HG03045 (cell line): Measurements from ENCODE around the gene TUBA4B.

Experiments used
- ATAC-seq: cut with Tn5 transposase; IDR thresholded peaks from one replicate; pipeline ENCODE4 v1.9.1; 2021; ENCODE audit warnings: mild to moderate bottlenecking, moderate library complexity; ENCODE audit not compliant: unreplicated experiment

Gene TUBA4B

DNA sequence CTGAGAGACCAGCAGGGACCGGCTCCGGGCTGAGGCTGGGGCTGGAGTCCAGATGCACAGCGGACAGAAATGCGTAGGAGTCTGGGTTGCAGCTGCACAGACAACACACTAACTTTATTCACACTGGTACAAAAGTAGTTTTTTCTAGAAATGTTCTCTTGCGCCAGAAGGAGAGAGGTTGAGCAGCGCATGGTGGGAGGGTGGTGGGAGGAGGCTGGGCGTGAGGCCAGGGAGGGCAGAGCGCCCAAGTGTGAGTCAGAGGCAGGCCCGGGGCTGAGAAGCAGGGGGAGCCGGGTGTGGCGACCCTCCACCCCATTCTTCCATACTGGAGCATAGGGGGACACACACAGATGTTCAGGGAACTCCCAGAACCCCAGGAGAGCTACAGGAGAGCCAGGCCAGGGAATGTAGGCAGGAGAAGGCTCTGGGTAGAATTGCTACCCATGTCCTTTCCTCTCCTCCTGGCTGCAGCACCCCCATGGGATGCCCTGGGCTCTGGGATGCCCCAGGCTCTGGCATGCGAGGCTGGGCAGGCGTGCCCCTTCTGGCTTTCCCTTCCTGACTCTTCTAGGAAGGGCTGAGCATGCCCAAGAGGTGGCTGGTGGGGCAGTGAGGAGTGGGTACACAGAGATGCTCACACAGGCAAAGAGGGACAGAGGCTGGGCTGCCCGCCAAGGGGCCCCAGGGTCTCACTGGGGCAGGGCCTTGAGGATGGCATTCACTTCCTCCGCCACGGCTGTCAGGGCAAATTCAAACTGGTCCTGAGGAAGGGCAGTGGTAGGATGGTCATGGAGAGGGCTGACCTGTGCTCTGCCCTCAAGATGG lies 36.7 kb downstream of the TUBA4B start:
- ATAC-seq: no peak

DNA sequence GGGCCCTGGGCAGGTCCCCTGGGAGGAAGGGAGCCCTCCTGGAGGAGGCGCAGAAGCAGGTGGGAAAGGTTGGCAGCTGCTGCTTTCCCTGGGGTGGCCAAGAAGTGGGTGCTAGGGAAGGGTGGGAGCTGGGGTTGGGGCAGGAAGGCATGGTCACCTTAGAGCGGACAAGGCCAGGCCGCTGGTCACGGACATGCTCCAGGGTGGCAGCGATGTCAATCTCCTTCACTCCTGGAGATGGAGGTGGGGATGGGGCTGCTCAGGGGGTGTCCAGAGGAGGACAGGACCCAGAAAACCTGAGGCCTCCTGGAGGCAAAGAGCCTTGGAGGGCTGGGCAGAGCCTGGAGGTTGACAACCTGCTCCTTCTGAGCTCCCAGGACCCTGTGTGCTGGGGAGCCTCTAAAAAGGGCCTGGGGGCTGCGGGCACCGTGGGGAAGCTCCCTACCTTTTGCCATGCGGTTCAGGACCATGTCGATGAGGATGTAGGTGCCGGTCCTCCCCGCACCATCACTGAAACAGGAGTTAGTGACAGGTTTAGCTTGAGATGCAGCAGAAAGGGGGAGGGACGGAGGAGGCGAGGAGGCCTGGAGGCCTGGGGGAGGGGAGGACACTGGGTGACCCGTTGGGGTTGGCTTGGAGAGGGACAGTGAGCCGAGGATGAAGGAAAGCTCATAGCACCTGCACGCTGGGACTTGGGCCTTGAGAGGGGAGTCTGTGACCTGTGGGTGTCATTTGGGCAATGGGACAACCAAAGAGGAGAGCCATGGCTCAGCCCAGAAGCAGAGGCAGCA lies 37.5 kb downstream of the TUBA4B start:
- ATAC-seq: no peak

DNA sequence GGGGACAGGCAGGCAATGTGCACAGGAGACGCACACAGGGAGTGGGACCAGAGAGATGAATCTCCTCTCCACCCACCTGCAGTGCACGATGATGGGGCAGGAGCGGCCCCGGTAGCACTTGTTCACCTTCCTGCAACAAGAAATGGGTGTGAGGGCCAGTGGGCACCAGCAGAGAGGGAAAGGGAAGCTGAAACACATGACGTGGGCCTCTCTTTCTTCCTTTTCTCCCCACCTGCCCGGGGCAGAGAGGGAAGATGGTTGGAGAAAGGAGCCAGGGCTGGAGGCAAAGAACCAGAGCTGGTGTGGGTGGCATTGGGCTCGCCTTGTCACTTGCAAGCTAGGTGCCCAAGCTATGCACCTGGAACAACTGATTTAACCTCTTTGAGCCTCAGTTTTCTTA lies 38.4 kb downstream of the TUBA4B start:
- no peak for ATAC-seq

DNA sequence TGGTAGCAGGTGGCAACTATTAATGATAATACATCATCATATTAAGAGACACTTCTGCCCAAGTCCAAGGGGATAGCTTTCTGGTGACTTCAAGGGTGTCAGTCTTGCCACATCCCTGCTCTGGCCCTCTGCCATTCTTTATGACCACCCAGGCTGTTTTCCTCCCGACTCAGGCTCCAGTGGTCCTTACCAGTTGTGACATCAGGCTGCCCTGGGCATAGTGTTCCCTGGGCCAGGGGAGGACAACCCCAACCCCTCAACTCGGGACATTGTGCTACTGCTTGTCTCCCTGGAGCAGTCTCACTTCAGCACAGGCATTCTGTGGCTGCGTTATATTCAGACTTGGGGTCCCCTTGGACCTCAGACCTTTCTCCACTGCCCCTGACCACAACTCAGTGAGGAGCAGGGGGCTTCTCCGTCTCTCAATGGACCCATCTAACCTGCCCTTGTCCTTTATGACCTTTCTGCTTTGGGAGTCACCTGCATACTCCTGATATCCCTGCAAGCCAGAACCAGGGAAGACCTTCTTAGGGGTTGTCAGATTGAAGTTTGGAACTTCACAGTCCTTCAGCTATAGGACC lies 39.0 kb downstream of the TUBA4B start:
- no peak for ATAC-seq

DNA sequence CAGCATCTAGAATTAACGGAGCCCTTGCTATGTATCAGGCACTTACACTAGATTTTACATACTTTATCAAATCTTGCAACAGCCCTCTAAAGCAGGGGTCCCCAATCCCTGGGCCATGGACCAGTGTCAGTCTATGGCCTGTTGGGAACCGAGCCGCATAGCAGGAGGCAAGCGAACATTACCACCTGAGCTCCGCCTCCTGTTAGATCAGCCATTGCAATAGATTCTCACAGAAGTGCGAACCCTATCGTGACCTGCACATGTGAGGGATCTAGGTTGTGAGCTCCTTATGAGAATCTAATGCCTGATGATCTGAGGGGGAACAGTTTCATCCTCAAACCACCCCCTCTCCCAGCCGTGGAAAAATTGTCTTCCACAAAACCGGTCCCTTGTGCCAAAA lies 39.6 kb downstream of the TUBA4B start:
- no peak for ATAC-seq

DNA sequence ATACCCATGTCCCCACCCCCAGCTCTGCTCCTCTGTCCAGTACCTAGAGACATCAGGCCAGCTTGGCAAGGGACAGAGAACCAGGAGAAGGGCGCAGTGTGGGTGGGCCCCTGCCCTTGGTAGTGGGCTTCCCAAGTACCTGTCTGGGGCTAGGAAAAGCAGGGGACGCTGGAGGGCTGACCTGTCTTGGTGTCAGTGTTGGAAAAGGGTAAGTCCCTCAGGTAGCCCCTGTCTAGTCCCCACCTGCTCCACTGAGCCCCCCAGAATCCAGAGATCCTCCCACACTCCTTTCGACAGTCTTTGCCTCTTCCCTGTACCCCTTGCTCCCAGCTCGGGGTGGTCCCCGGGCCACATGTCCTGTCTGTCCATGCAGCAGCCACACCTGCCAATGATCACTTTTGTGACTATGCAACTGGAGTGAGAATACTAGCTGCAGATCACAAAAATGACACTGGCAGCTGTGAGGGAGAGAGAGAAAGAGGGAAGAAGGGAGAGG lies 40.7 kb downstream of the TUBA4B start:
- ATAC-seq: no peak

DNA sequence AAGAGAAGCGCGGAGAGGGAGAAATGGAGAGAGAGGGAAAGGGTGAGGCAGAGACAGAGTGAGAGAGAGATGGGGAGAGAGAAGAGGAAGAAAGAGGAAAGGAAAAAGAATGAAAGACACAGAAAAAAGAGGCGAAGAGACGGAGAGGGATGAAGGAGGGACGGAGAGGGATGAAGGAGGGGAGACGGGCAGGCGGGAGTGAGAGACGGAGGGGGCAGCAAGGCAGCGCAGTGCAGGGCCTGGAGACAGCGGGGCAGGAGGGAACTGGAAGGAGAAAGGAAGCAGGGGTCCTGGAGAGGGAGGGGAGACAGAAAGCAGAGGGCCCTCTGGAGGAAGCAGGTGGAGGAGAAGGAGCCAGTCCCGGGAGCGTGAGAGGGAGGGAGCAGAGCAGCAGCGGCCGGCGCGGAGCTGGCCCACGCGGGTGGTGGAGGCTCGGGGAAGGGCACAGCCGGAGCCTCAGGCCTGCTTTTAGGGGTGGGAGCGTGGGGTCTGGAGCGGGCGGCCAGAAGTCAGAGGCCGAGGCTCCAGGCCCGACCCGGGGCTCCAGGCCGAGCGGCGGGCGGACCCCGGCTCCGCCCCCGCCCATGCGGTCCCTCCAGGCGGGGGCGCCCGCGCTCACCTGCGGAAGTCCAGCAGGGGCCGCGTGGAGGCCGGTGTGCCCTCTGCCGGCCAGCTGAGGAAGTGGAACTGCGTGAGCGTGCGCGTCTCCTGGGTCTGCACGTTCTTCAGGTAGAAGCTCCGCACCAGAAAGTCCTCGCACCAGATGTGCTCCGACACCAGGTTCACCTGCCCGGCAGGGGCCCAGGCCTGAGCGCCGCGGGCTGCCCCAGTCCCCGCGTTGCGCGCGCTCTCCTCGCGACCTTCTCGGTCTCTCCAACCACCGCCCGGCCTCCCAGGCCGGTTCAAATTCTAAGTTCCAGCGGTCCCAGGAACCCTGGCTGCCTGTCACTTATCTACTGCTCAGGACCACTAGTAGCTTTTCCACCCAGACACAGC lies 41.6 kb downstream of the TUBA4B start:
- peak; percentile 80 for ATAC-seq

DNA sequence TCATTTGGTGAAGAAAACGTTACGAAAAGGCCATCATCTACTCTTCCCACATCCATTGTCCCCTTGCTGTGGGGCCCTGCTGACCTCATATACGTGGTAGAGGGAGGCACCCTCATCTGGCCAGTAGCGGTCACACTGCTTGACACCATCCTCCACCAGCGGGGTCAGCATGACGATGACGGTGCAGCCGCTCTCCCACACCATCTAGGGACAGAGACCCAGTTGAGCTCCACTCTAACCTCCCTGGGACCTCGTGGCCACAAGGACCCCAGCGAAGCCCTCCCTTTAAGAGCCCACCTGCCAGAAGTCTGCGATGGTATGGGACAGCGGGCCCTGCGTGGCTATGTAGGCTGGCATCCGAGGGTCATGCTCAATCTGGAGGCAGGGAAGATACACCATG lies 43.1 kb downstream of the TUBA4B start:
- ATAC-seq: no peak

DNA sequence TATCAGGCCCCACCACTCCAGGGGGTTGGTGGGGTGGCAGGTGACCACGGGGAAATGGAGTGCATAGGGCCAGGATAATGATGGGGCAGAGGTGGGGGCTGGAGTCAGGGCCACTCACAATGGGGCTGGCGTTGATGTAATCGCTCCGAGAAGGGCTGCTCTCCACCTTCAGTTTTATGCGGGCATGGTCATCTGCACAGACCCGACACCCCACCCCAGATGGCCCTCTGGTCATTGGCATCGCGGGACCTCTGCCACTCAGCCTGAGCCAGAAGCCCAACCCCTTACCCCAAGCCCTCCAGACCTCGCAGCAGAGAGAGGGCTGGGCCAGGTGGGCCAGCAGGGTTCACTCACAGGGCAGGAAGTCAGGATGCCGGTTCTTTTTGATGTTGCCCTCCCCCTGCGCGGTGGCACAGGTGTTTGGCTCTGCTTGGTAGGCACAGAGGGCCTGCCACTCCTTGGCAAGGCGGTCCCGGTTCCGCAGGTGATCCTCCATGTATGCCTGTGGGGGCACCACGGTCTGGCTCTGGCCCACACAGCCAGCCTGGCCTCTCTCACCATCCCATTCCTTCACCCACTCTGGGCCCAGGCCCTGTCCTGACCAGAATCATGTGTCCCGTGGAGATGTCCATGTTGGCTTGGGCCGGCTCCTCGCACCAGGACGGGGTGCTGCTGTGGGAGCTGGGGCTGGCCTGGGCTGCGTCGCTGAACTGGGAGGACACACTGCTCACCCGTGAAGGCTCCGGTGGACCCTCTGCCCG lies 43.8 kb downstream of the TUBA4B start:
- ATAC-seq: no peak

DNA sequence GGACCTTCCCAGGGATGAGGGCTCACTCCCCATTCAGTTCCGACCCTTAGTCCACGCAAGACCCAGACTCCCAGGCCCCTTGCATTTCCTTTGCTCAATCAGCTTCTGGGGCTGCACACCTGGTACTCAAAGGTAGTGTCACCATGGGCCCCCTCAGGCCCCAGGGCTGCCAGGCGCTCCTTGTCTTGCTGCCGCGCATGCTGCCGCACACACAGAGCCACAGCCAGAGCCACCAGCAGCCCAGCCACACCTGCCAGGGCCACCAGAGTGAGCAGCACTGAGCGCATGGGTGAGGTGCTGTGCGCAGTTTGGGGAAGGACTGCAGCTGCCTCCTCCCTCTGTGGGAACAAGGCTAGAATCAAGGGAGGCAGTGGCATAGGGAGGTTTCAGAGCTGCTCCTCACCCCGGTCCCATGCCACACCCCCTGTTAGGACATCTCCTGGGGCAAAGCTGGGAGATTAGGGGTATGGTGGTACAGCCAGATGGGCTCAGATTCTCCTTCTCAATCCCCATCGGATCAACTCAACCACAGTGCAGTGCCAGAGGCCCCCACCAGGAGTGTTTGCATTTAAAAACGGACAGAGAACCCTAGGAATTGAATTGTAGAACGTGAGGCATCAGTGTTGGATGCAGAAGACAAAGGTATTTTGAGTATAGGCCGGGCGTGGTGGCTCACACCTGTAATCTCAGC lies 44.9 kb downstream of the TUBA4B start:
- no peak for ATAC-seq

DNA sequence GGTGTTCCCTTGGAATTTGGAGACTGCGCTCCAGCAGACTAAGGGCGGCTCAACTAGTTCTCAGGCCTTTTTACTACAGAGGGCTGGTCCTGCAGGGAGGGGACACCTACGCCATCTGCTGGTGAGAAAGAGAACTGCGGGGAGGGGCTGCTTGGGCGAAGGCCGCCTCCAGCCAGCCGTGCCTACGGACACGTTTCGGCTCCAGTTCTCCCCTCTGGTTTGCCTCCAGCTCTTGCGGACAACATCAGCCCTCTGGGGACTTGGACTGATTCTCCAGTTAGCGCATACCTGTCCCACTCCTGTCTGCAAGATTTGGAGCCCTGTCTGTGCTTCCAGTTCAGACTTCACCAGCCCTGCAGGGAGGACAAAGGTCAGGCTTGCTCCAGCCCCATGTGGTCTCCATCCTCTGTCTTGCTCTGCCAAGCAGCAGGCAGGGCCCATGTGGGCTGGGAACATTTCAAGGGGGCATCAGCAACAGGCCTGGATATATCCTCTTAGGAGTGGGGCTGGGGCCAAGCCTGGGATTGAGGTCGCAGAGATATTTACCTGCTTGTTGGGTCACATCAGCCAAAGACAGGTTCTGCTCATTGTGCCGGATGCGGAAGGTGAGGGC lies 45.8 kb downstream of the TUBA4B start:
- ATAC-seq: peak; percentile 54

DNA sequence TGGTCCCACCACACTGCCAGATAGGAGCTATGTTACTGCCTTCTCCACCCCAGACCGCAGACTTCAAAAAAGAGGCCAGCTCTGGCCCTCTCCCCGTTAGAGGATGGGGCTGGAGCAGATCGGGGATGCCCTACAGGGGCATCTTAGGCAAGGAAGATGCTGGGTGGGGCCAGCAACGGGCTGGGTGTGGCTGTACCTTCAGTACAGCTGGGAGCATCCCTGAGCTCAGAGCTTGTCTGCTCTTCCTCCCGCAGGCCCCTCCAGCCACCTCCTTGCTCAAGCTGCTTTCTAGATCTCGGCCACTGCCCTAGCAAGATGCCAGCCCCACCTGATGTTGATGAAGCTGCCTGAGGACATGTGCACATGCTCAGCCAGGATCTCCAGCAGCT lies 46.3 kb downstream of the TUBA4B start:
- no peak for ATAC-seq

DNA sequence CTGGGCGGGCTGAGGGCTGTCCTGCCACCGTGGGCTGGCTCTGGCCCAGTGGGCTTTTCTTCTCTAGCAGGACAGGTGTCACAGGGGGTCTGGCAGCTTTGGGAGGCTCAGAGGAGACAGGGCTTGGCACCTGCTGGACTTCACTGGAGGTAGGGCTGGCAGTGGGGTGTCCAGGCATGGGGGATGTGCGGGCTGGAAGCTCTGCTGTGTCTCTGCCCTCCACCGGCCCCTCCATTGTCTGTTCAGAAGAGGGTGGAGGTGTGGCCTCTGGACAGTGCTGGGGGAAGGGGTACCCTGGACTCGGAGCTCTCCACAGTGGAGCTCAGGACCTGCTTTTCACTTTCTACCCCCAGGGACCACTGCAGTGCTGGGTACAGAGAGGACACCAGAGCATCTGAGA lies 47.0 kb downstream of the TUBA4B start:
- no peak for ATAC-seq

DNA sequence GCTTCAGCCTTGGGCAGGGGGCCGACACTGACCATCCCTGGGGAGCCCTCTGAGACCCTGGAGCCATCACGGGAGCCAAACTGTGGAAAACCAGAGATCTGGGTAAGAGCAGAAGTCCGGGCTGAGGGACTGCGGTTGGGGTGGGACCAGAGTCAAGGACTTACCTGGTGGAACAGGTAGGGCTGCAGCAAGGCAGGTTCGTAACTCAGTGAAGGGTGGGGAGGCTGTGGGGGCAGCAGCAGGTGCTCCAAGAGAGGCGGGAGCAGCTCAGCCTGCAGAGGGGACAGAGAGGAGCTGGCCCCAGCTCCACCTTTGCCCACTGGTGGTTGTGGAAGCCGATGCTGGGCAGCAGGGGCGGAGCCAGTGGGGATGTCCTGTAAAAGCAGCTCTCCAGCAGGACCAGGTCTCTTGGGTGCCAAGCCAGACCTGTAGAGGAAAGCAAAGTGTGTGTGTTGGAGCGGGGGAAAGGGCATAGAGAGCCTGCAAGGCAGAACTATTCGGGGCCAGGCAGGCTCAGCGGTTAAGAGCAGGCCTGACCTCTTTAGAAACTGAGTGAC lies 49.4 kb downstream of the TUBA4B start:
- ATAC-seq: no peak

DNA sequence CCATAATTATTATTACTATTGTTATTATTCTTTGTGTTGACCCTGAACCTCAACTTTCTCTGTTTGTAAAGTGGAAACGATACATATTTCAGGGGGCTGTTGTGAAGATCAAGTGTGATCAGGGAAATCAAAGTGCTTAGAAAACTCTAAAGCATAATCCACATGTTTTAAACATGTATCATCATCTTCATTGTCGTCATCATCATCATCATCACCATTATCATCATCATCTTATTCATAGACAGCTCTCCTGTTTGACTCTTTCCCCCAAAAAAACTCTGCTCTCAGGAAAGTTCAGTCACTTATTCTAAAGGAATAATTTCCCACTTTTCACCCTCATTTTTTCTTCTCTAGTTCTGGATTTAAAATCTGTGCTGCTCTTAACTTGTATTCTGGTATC lies 51.2 kb downstream of the TUBA4B start:
- no peak for ATAC-seq

DNA sequence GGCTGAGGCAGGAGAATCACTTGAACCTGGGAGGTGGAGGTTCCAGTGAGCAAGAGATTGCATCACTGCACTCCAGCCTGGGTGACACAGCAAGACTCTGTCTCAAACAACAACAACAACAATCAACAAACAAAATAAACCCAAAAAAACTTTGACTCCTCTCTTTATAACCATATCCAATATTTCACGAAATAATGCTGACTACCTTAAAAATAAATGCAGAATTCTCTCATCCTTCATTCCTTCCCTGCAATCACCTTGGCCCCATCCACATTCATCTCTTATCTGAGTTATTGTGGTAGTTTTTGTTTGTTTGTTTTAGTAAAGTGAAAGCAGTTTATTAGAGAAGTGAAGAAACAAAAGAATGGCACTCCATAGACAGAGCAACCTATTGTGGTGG lies 53.0 kb downstream of the TUBA4B start:
- no peak for ATAC-seq

DNA sequence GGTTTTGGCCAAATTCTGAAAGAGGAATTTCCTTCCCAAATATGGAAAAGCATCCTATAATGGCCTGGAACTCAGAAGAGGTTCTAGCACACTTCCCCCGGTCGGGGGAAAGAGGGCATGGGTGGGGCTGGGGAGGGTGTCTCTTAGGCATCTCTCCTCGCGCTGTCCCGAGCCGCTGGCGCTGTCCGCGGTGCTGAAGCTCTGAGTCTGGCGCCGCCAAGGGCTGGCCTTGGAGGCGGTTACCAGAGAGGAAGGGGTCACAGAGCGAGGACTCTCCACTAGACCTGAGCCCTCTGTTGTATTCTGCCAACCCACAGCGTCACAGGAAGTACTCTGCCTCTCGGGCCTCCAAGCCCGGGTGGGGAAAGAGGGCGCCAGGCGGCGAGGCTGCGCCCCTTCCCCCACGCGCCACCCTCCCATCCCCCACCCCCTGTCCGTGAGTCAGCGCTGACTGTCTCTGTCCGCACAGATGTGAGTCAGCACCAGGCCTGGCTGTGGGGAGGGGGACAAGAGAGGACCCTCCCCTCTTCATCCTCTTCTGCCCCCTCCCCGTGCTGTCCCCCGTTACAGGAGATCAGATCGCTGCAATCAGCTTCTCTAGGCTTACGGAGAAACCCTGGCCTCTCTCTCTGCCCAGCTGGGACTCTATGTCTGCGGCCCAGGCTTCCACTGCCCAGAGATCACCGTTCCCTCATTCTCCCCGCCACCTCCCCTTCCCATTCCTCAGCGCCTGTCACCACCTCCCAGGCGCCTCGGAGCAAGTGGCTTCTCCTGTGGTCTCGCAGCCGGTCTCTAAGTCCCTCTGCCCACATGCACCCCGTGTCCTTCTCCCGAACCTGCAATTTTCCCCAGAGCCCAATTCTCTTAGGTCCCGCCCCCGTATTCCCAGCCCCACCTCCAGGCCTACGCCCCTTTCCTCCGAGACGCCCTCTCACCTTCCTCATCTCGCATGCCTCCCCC lies 55.4 kb downstream of the TUBA4B start:
- ATAC-seq: no peak
